HG03060 (cell line): Measurements from ENCODE around the gene CCDC89.
A peak's percentile ranks its signal among the peaks of the same experiment; 100 is the strongest.

Source experiments
- ATAC-seq: cut with Tn5 transposase; IDR thresholded peaks from one replicate; pipeline ENCODE4 v1.9.1; 2021; ENCODE audit warnings: low read depth, moderate number of reproducible peaks; ENCODE audit not compliant: unreplicated experiment

Gene CCDC89

GRCh38 chr11:85685820-85686459 lies at the start of gene CCDC89:
Gene CCDC89 (minus strand): TSS chr11:85686195. CDS start chr11:85686130, 65 bp downstream.
- no peak for ATAC-seq

- ATAC-seq = no peak
These were observed 47.0 kb upstream of the CCDC89 start for GRCh38 chr11:85732965-85733364.

GRCh38 chr11:85726381-85726780 lies 40.4 kb upstream of the CCDC89 start:
- ATAC-seq = no peak

GRCh38 chr11:85725510-85726258 lies 39.7 kb upstream of the CCDC89 start:
- ATAC-seq = no peak

- no peak for ATAC-seq
These were observed 38.9 kb upstream of the CCDC89 start for GRCh38 chr11:85724748-85725465.

GRCh38 chr11:85723088-85723487 lies 37.1 kb upstream of the CCDC89 start:
- ATAC-seq = no peak

DNA sequence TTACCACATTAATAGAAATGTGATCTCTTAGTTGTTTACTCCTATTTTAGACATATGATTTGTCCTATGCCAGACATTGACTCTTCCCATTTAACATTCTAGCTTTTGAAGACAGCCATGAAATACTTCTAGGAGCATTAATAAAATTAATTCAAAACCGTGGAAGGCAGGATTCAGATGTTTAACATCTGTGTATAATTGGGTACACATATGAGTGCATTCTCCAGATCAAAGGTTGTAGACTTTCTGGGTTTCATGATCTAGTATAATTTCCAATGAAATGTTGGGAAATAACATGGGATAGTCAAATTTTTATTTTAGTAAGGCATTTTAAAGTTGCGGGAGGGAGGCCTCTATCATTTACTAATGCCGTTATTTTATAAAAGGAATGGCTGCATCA lies 35.2 kb upstream of the CCDC89 start:
- no peak for ATAC-seq

DNA sequence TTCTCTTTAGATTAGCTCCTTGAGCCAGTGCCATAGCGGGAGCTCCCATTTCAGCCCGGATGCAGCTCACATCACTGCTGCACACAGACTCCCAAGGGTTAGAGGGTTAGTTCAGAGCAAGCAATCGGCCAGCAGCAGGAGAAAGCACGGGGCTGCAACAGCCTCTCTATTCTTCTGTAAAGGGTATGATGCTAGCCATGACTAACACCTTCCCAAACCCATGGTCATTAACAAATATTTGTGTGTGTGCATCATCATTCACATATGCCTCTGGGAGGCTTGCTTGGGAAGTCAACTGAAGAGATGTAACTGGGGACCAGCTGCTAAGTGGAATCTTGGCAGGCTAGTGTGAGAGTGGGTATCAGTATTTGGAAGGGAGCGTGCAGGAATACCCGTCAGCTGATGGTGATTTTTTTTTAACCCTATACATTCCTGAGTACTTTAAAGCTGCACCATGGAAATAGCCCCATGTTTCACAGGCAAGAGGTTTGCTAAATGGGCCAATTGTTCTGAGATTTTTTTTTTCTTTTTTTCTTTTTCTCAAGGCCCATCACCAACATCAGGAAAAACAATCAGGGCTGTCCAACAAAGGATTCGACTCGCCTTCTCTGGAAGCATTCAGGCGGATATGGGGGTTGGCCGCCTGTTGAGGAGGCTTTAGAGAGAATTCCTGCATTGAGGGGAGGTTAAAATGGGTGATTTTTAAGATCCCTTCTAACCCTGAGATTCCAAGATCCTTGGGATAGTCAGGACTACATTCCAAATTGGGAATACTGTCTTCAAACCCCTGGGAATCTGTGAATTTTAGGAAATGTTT lies 33.2 kb upstream of the CCDC89 start:
- ATAC-seq = no peak

- ATAC-seq = no peak
These were observed 32.3 kb upstream of the CCDC89 start for GRCh38 chr11:85718126-85718943.

GRCh38 chr11:85717429-85717828 lies 31.4 kb upstream of the CCDC89 start:
- no peak for ATAC-seq

- no peak for ATAC-seq
These were observed 27.0 kb upstream of the CCDC89 start for GRCh38 chr11:85712953-85713352.

DNA sequence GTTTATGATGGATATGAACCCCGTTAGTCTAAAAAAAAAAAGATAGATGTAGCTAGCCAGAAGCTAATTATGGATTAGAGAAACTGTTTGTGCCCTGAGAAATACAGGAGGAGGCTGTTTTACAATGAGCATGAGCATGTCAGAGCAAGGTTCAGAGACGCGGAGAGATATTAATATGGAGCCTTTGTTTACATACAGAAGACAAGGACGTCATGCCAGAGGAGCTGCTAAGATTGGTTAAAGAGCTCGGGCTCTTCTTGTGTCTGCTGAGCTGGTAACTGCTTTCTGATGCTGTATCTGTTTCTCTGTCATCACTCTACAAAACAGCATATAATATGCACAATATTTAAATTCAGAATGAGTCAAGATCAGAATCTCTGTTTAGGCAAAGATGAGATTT lies 24.9 kb upstream of the CCDC89 start:
- no peak for ATAC-seq

DNA sequence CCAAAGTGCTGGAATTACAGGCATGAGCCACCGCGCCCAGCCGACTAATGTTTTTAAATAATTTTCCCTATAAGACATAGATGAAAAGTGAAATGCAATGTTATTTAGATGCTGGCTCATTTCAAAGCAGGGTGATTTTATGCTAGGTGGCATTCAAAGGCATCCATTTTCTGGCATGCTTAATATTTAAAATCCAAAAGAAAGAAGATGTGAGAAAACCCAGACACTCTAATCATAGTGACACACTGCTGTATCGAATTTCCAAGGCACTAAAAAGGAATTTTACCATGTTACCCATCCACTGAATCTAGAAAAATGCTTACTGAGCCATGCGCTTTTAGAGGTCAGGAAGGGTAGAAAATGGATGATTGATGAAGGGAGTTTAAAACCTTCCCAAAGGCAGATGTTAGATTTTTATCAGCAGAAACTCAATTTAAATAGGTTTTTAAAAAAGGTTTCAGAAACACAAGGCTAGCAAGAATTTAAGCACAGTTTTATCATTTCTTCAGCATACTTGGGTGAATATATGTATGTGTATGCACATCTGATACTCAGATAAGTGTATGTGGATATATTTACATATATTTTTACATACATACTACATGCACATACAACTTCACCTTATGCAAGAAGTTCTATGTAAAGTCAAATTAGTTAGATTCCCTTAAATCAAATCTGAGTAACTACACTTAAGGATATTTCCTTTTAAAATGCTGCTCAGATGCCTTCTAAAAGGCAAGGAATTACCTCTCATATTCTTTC lies 24.1 kb upstream of the CCDC89 start:
- ATAC-seq = no peak

- ATAC-seq = no peak
These were observed 19.8 kb upstream of the CCDC89 start for GRCh38 chr11:85705800-85706199.

- ATAC-seq = no peak
These were observed 19.0 kb upstream of the CCDC89 start for GRCh38 chr11:85704967-85705366.

DNA sequence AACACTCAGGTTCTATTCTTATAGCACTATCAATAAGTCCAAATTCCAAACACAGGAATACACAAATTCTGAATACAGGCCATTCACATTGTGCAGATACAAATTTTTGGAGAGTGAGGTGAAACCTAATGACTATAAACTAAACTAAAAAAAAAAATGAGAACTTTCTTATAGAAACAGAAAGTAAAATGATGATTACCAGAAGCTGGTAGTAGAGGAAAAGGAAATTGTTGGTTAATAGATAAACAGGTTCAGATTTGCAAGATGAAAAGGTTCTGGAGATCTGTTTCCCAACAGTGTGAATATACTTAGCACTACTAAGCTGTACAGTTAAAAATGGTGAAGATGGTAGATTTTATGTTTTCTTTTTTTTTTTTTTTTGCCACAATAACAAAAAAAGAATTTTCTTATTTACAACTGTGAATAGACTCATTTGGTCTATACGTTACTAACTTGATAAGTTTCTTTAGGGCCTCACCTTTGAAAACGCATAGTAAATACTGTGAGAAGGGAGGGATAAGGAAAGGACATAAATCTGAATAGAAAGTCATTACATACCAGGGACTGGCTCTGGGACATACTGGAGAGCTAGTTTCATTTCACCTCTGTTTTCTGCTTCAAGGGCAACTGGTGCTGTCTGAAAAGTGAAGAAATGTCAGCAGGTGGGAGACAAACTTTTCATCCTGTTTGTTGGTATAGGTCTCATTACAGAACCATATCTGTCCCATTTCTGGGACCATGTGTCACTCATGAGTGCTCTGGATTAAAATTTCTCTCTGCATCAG lies 14.2 kb upstream of the CCDC89 start:
- peak; percentile 57 for ATAC-seq

DNA sequence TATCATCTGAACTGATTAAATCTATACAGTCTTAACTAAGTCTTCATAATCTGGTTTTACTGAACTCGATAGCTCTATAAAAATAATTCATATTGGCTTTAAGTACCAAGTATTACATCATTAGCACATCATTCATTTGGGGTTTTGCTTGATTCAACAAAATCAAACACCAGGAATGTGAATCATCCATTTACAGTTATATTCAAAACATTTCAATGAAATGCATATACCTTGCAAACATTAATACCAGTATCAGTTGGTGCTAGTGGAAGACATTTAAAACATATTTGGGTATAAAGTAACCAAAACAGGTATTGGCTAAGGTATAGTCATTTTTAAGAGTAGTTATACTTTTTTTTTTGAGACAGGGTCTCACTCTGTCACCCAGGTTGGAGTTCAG lies 12.2 kb upstream of the CCDC89 start:
- no peak for ATAC-seq

- no peak for ATAC-seq
These were observed 11.8 kb upstream of the CCDC89 start for GRCh38 chr11:85697747-85698146.
